Stimulated activated naive CD8-positive, alpha-beta T cell treated with anti-CD3 and anti-CD28 coated beads, Interleukin-15, Interleukin-2, amounts not matched to agents 100 ng/mL and 50 ng/mL, for 24 hours (primary cell): ENCODE data around the gene SKAP1.
A peak's percentile ranks its signal among the peaks of the same experiment; 100 is the strongest.
"Not testable (repeated sequence)": the region's sequence is repeated elsewhere in the genome, so short reads cannot be mapped to it uniquely, and the experiment has no call there.

Experiments used
- H3K27ac Mint-ChIP-seq: one replicate; pipeline ENCODE4 v1.8.0; 2021; ENCODE audit warnings: mild to moderate bottlenecking, mixed read lengths
- H3K27me3 Mint-ChIP-seq: one replicate; pipeline ENCODE4 v1.8.0; 2021; ENCODE audit warnings: mixed read lengths
- H3K36me3 Mint-ChIP-seq: one replicate; pipeline ENCODE4 v1.8.0; 2021; ENCODE audit warnings: low read depth, mixed read lengths
- H3K4me1 Mint-ChIP-seq: one replicate; pipeline ENCODE4 v1.8.0; 2021; ENCODE audit warnings: low read depth, mixed read lengths
- H3K4me3 Mint-ChIP-seq: one replicate; pipeline ENCODE4 v1.8.0; 2021; ENCODE audit warnings: mild to moderate bottlenecking, mixed read lengths
- H3K9me3 Mint-ChIP-seq: one replicate; pipeline ENCODE4 v1.8.0; 2021; ENCODE audit warnings: mixed read lengths

SKAP1 gene

DNA sequence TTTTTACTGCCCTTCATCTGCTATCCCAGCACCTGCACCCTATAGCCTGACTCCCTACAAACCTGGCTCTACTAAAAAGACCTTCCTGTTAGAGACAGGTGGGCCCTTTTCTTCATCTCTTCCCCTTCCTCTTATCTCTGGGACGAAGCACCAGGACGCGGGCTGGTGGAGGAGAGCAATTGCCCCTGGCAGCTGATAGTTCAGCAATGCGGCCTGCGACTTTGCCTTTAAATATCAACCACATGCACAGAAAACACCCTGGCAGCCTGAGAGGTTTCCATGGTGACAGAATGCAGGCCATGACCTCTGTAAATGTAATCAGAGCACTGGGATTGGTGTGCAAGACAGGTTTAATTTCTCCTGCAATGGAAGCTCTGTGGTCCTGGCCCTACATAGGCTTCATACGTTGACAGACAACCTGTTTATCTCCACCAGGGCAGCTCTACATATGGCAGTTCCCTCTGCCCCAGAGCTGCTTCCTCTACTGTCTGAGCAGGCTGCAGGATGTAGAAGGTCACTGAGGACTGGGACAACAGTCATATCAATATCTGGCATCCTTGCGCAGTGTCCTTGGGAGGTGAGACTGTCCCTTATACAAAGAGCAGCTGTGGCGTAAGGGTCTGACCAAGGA is 10.0 kb upstream of the SKAP1 start:
- Mint-ChIP-seq H3K36me3 (peaks cover 4% of the 10 kb centered on the region), H3K4me1 (peaks cover 95% of the 10 kb centered on the region), H3K4me3 (peak overlapping the region; percentile 50), H3K9me3 (peaks cover 10% of the 10 kb centered on the region), H3K27me3 (no peaks in the 10 kb centered on the region), H3K27ac (peak overlapping the region; percentile 95)

GRCh38 chr17:48439110-48439850 is 9.3 kb upstream of the SKAP1 start:
- no peaks in the 10 kb centered on the region for H3K27me3 Mint-ChIP-seq
- peak overlapping the region; percentile 50 for H3K4me3 Mint-ChIP-seq
- H3K9me3 Mint-ChIP-seq, result peaks cover 10% of the 10 kb centered on the region
- peaks cover 4% of the 10 kb centered on the region for H3K36me3 Mint-ChIP-seq
- peaks cover 88% of the 10 kb centered on the region for H3K4me1 Mint-ChIP-seq
- H3K27ac Mint-ChIP-seq, result peak overlapping the region; percentile 95

- Mint-ChIP-seq H3K27ac (peak overlapping the region; percentile 95), H3K27me3 (no peaks in the 10 kb centered on the region), H3K36me3 (peaks cover 4% of the 10 kb centered on the region), H3K4me1 (peaks cover 83% of the 10 kb centered on the region), H3K9me3 (peaks cover 10% of the 10 kb centered on the region), H3K4me3 (peak overlapping the region; percentile 2)
Observed at GRCh38 chr17:48438516-48439061, 8.6 kb upstream of the SKAP1 start.

DNA sequence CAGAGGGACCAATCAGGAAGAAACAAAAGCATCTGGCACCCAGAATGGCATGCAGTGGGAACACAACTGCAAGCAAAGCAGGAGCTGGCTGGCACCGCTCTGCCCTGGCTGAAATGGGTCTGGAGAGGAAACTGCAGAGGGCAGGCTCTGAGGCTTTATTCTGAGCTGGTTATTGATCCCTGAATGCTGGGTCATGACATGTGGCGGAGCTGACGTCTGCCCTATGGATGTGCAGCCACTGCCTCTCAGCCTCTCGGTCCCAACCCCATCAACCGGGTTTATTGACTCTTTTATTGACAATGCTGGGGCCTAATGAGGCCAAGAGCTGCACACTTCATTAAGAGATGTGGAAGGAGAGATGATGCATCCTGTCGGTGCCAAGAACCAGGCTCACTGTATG is 3.9 kb upstream of the SKAP1 start:
- Mint-ChIP-seq H3K9me3 (peaks cover 4% of the 10 kb centered on the region), H3K36me3 (no peaks in the 10 kb centered on the region), H3K4me1 (peaks cover 64% of the 10 kb centered on the region), H3K4me3 (no peak overlapping the region), H3K27ac (no peak overlapping the region), H3K27me3 (no peaks in the 10 kb centered on the region)

DNA sequence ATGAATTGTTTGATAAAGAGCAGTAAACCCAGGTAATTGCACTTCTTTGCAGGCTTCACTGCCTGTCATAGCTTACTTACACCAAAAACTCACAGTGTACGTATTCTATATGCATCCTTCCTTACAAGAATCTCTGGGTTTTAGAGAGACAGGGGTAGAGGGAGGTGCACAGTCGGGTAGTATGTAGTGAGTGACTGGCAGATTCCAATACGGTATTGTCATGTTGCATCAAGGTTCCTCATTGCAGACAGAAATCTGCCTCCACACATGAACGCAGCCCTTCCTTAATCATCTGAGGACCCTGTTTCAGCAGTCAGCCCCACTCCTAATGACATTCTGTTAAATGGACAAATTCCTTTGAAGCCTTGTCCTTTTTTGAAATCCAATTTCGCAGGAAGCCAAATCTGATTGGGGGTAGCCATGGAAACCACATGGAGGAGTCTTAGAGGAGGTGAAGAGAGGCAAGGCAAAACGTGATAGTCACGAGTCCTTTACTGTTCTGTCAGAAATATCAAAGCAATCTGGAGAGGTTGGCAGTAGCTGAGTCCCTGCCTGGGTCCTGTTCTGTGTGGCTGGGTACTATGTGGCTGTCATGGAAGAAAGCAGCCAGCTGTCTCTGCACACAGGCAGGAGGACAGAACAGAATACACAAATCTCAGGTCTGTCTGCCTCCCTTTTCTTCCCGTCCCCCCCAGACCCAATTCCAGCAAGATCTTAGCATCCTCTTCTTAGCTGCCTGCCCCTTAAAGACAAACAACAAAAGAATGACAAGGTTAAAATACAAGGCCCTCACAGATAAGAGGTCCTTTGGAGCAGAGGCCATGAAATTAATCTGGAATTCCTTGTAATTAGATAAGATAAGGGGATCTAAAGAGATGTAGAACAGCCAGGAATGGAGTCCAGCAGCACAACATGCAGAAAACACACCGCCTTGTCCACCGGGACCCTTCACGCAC is 3.1 kb upstream of the SKAP1 start:
- H3K4me3 Mint-ChIP-seq, result no peak overlapping the region
- H3K27ac Mint-ChIP-seq, result no peak overlapping the region
- no peaks in the 10 kb centered on the region for H3K36me3 Mint-ChIP-seq
- H3K27me3 Mint-ChIP-seq, result no peaks in the 10 kb centered on the region
- peaks cover 4% of the 10 kb centered on the region for H3K9me3 Mint-ChIP-seq
- peaks cover 64% of the 10 kb centered on the region for H3K4me1 Mint-ChIP-seq

DNA sequence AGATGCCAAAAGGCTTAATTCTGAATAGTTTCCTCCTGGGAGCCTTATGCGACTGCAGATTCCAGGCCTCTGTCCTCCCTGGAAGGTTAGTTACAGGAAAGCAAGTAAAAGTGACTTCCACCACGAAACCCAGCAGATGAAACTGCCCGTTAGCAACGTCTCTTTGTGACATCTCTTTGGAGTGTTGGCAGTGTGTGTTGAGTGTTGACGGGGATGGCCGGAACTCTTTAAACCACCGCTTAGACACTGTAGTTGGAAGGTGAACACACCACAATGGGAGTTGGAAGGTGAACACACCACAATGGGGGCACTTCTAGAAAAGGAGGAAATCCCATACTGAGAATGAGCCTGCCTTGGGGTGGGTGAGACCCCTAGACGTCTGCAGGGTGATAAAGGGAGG is 858 bp downstream of the SKAP1 start:
- Mint-ChIP-seq H3K36me3 (peaks cover 23% of the 10 kb centered on the region), H3K4me3 (peak overlapping the region; percentile 97), H3K27me3 (no peaks in the 10 kb centered on the region), H3K27ac (peak overlapping the region; percentile 99), H3K4me1 (peaks cover 73% of the 10 kb centered on the region), H3K9me3 (peaks cover 4% of the 10 kb centered on the region)

- Mint-ChIP-seq H3K36me3 (peaks cover 23% of the 10 kb centered on the region), H3K9me3 (peaks cover 4% of the 10 kb centered on the region), H3K27me3 (no peaks in the 10 kb centered on the region), H3K27ac (peak overlapping the region; percentile 99), H3K4me1 (peaks cover 87% of the 10 kb centered on the region), H3K4me3 (peak overlapping the region; percentile 97)
Observed at GRCh38 chr17:48427598-48427997, 2.4 kb downstream of the SKAP1 start.

- H3K36me3 Mint-ChIP-seq, result peaks cover 25% of the 10 kb centered on the region
- H3K4me1 Mint-ChIP-seq, result peaks cover 93% of the 10 kb centered on the region
- peak overlapping the region; percentile 97 for H3K4me3 Mint-ChIP-seq
- H3K27me3 Mint-ChIP-seq, result no peaks in the 10 kb centered on the region
- H3K9me3 Mint-ChIP-seq, result peaks cover 4% of the 10 kb centered on the region
- H3K27ac Mint-ChIP-seq, result peak overlapping the region; percentile 99
Observed at GRCh38 chr17:48426761-48427500, 3.1 kb downstream of the SKAP1 start.

GRCh38 chr17:48426019-48426665 is 3.9 kb downstream of the SKAP1 start:
- peaks cover 94% of the 10 kb centered on the region for H3K4me1 Mint-ChIP-seq
- H3K9me3 Mint-ChIP-seq, result peaks cover 4% of the 10 kb centered on the region
- peak overlapping the region; percentile 99 for H3K27ac Mint-ChIP-seq
- no peaks in the 10 kb centered on the region for H3K27me3 Mint-ChIP-seq
- peak overlapping the region; percentile 97 for H3K4me3 Mint-ChIP-seq
- H3K36me3 Mint-ChIP-seq, result peaks cover 29% of the 10 kb centered on the region

DNA sequence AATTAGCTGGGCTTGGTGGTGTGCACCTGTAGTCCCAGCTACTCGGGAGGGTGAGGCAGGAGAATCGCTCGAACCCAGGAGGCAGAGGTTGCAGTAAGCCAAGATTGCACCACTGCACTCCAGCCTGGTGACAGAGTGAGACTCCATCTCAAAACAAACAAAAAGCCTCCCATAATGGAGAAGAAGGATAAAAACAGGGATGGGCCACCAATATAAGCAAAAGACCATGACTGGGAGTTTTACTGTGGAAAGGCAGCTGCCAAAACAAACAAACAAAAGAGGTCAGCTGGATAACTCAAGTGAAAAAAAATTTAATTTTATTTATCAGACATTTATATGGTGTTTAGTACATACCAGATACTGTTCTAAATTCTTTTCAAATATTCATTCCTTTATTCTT is 8.0 kb downstream of the SKAP1 start:
- not testable (repeated sequence) for H3K9me3 Mint-ChIP-seq, H3K27me3 Mint-ChIP-seq, H3K27ac Mint-ChIP-seq, H3K4me3 Mint-ChIP-seq
- Mint-ChIP-seq H3K4me1 (peaks cover 84% of the 10 kb centered on the region), H3K36me3 (peaks cover 27% of the 10 kb centered on the region)

DNA sequence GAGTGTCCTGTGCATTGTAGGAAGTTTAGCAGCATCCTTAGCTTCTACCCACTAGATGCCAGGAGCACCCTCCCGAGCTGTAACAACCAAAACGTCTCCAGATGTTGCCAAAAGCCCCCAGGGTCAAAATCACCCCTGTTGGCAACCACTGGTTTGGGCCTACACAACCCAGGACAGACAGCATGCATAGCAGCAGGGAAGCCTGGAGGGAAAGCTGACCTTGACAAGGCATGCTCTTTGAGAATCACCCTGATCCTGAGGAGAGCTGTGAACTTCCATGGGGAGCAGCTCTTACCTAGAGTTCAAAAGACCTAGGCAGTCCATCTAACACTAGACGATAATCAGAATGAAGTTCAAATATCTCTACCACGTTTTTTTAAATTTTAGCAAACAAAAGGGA is 9.2 kb downstream of the SKAP1 start:
- H3K4me3 Mint-ChIP-seq, result no peak overlapping the region
- no peaks in the 10 kb centered on the region for H3K27me3 Mint-ChIP-seq
- no peaks in the 10 kb centered on the region for H3K9me3 Mint-ChIP-seq
- peaks cover 14% of the 10 kb centered on the region for H3K36me3 Mint-ChIP-seq
- H3K27ac Mint-ChIP-seq, result no peak overlapping the region
- H3K4me1 Mint-ChIP-seq, result peaks cover 84% of the 10 kb centered on the region

- peak overlapping the region; percentile 4 for H3K4me3 Mint-ChIP-seq
- H3K27ac Mint-ChIP-seq, result peak overlapping the region; percentile 59
- peaks cover 87% of the 10 kb centered on the region for H3K4me1 Mint-ChIP-seq
- no peaks in the 10 kb centered on the region for H3K9me3 Mint-ChIP-seq
- H3K36me3 Mint-ChIP-seq, result peaks cover 9% of the 10 kb centered on the region
- no peaks in the 10 kb centered on the region for H3K27me3 Mint-ChIP-seq
Observed at GRCh38 chr17:48416971-48417370, 13.0 kb downstream of the SKAP1 start.

DNA sequence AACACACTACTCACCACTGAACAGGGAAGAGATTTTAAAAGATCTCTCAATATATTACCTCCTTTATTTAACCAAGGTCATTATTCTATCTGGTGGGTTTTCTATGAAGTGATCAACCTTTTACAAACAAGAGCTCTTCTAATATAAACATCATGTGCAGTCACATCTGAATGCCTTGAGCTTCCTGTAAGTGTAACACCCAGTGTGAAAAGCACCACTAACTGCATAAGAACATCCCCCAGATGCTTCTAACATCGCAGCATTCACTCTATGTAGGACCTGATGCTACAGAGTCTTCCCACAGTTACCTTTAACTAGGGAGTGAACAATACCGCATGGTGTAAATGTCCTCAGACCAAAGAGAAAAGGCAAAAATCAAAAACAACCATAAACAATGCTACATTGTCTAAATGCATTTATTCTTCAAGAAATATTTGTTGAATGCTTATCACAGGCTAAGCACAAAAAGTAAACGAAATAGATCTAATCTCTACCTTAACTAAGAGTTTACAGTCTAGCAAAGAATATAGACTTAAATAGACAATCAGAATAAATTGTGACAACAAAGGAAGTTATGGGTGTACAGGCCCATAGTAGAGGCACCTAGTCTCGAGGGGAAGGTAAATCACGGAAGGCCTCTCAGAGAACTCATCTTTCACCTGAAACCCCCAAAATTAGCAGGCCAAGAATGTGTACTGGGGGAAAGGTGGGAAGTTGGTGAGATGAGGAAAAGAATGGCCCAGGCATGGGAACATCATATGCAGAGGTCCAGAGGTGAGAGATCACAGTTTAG is 16.2 kb downstream of the SKAP1 start:
- Mint-ChIP-seq H3K27me3 (no peaks in the 10 kb centered on the region), H3K4me1 (peaks cover 93% of the 10 kb centered on the region), H3K4me3 (peak overlapping the region; percentile 66), H3K9me3 (no peaks in the 10 kb centered on the region), H3K36me3 (peaks cover 27% of the 10 kb centered on the region), H3K27ac (peak overlapping the region; percentile 84)
